SIG-M5 treated with dmso at 0.1 percent for 504 hours (cell line): ENCODE results near the gene HMG20A.

ENCODE experiments used
- DNase-seq: peaks from one replicate; lab custom pipeline; 2025; ENCODE audit not compliant: unreplicated experiment; lab: John Stamatoyannopoulos, UW

The HMG20A gene

DNA sequence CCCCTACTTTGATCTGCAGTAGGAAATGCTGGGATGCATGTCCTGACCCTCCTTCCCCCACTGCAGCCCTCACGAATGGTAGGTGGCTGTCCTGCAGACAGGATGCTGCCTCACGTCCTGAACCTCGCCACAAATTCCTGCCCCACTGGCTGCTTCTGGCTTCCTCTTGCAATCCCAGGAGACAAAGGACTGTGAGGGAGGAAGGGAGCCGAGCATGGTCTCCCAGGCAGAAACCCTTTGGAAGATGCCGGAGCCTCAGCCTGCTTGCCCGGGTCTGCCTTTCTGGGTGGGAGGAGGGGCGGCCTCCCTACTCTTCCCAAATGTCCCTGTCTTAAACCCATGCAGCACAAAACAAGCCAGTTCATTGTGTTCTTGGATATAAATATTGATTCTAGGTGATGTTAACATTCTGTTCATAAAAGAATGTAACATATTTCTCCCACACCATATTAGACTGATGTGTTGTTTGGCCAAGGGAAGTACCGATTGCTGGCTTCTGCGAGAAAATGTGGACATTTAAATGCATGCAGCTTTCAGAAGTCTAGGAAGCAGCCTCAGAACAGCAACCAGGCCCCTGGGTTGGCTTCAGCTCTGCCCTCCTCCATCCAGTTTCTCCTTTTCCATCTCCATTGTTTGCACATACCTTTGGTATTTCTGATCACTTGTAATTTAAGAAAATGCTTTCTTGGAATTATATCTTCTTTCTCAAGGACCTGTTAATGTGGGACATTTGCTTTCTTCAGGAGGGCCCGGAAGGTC is 75.3 kb downstream of the HMG20A start:
- no peak for DNase-seq

GRCh38 chr15:77496715-77497109 is 76.0 kb downstream of the HMG20A start:
- peak; percentile 78 for DNase-seq

DNA sequence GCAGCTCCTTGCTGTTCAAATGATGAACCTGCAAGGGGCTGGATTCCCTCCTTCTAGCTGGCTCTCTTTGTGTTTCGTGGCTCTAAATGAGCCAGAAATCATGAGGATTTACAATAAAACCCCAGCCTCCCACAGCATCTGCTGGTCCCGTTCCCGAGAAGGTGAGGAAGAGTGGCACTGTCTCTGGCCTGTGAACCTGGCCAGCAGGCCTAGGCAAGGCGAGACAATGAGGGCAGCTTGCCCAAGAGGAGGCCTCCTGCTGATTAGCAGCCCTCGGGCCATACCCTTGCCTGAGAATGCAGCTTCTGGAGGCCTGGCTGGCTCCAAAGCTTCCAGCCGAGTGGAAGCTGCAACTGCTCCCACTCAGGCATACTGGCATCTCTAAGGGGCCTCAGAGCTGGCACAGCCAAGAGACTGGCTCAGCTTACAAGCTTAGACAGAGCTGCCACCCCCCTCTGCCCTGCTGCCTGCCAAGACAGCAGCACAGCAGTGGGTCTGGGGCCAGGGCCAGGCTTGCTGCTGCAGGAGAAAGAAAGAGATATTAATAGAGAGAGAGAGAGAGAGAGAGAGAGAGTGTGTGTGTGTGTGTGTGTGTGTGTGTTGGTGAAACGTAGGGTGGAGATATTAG is 76.5 kb downstream of the HMG20A start:
- DNase-seq: no peak

GRCh38 chr15:77497942-77498361 is 77.3 kb downstream of the HMG20A start:
- no peak for DNase-seq

- DNase-seq: no peak
Observed at GRCh38 chr15:77499087-77499760, 78.5 kb downstream of the HMG20A start.

- peak; percentile 22 for DNase-seq
Observed at GRCh38 chr15:77500989-77501388, 80.3 kb downstream of the HMG20A start.

- no peak for DNase-seq
Observed at GRCh38 chr15:77502379-77503095, 81.8 kb downstream of the HMG20A start.

GRCh38 chr15:77503240-77503639 is 82.6 kb downstream of the HMG20A start:
- no peak for DNase-seq

DNA sequence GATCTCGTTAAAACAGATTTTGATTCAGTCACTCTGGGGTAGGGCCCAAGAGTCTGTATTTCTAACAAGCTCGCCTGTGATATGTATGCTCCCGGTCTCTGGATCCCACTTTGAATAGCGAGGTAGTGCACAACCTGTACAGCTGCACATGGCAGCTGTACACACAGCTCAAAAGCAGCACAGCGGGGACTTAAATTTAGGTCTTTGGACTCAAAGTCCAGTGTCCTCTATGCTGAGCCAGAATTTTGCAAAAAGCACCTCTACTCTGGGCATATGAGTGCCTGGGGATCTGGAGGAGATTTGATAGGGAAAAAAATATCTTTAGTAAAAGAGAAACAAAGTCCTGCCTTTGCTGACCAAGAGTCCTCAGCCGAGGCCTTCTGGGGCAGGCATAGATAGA is 83.1 kb downstream of the HMG20A start:
- no peak for DNase-seq

GRCh38 chr15:77504306-77504705 is 83.6 kb downstream of the HMG20A start:
- no peak for DNase-seq

- no peak for DNase-seq
Observed at GRCh38 chr15:77504871-77505270, 84.2 kb downstream of the HMG20A start.

DNA sequence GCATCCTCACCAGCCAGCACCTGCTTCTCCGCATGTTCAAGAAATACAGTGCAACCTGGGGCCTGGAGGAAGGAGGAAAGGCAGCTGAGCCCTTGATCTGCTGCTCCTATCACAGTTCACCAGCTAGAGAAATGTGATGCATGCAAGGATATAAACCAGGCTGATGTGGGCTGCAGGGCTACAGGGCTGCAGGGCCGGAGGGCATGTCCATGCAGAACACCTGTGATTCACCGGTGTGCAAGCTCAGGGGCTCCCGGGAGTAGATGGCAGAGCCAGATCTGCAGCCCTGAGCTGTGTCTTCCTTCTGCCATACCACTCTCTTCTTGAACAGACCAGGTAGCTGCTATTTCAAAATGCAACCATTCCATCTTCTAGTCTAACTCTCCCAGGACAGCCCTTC is 84.9 kb downstream of the HMG20A start:
- no peak for DNase-seq

GRCh38 chr15:77506311-77507142 is 85.8 kb downstream of the HMG20A start:
- DNase-seq: no peak

- no peak for DNase-seq
Observed at GRCh38 chr15:77507143-77507897, 86.6 kb downstream of the HMG20A start.

DNA sequence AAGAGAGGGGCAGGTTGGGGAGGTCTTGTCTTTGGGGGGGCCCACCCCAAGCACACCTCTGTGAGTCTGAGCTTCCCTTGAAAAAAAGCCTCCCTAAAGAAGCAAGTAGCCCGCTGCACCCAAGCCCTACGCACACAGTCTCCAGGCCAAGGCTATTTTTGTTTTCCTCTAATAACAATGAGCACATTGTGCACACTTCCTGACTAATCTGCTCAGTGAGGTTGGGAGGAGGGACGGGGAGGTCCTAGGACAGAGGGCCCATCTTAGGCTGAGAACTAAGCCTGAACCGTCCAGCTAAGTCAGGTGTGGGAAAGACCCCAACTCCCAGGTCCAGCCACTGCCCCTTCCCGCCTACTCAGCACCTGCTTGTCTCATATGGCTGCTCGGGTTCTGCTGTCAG is 87.2 kb downstream of the HMG20A start:
- no peak for DNase-seq

DNA sequence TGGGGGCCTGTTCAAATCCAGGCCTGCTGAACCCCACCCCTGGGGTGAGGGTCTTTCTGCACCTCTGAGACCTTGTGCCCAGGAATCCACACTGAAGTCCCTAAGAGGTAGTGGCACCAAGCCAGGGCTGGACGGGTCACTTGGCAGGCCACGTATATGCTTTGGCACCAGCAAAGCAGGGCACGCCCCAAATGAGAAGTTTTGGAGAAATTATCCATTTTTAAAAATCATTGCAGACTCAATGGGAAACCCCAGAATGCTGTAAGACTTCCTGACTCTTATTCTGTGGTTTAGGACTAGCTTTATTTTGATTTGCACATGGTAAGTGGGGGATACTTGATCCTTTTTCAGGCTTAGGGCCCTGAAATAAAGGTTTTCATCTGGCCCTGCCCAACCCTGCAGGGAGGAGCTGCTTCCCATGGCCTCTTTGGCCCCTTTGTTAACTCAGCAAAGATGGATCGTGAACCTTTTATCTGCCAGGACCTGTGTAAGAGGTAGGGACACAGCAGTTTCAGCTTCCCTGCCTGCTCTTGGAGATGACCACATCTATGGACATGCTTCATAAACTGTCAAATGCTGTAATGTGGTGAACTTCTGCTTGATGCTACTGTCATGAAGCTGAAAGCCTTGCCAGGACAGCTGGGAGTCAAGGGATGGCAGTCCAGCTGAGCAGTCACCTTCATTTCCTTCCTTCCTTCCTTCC is 88.0 kb downstream of the HMG20A start:
- DNase-seq: no peak

- no peak for DNase-seq
Observed at GRCh38 chr15:77510066-77511057, 89.7 kb downstream of the HMG20A start.

GRCh38 chr15:77511869-77512268 is 91.2 kb downstream of the HMG20A start:
- DNase-seq: no peak
